ENCODE results near the gene CHAF1A. TPM values are rescaled to one million over a fixed set of nuclear protein-coding genes. Genes with fewer than 3 reads are reported as not detected.

The CHAF1A gene
- total and polyA plus RNA-seq, 12 donors, result 3.4 to 14.6 (median 8.4) TPM

GRCh38 chr19:4414144-4414799 lies 11.8 kb downstream of the CHAF1A start:
- Histone ChIP-seq H3K4me1 (replicated peaks in 1 of 2) (peaks cover 16 to 23% of the 10 kb centered on the region in 2 donors), H3K9me3 (replicated peaks in 1 of 3) (no peaks in the 10 kb centered on the region), H3K4me3 (no peak overlapping the region), H3K36me3 (replicated peaks in 1 of 2) (no peaks in the 10 kb centered on the region), H3K27me3 (no peaks in the 10 kb centered on the region), H3K27ac (peak overlapping the region in 4 of 5 donors; percentile 5 to 82 (median 72))
- peak in 5 of 7 donors; percentile 51 to 72 (median 59) for DNase-seq
- 72 to 74% (median 73%) methylated on average over 7 of the region's 7 CpGs for WGBS, 4 donors
- intact Hi-C loops (cut with DNase I), result no loop called here
- TF ChIP-seq POLR2A (IDR thresholded peaks at IDR 0.05) (no peak), CTCF (IDR thresholded peaks at IDR 0.05) (no peak)

GRCh38 chr19:4414800-4415321 lies 12.4 kb downstream of the CHAF1A start:
- H3K27ac ChIP-seq, result peak overlapping the region; percentile 5 to 82 (median 66)
- H3K4me3 ChIP-seq, result no peak overlapping the region
- TF ChIP-seq POLR2A (IDR thresholded peaks at IDR 0.05), result peak in 1 of 2 donors; percentile 31
- TF ChIP-seq CTCF (IDR thresholded peaks at IDR 0.05), result peak in 1 of 6 experiments; percentile 8
- peak in 3 of 7 donors; percentile 32 to 64 (median 53) for DNase-seq
- no peaks in the 10 kb centered on the region for H3K36me3 ChIP-seq (replicated peaks in 1 of 2)
- no peaks in the 10 kb centered on the region for H3K9me3 ChIP-seq (replicated peaks in 1 of 3)
- H3K27me3 ChIP-seq, result no peaks in the 10 kb centered on the region
- intact Hi-C loops (cut with DNase I), result no loop called here
- 23 to 32% (median 29%) methylated on average over 9 of the region's 9 CpGs for WGBS, 4 donors
- peaks cover 16 to 23% of the 10 kb centered on the region in 2 donors for H3K4me1 ChIP-seq (replicated peaks in 1 of 2)

GRCh38 chr19:4415352-4415751 lies 12.9 kb downstream of the CHAF1A start:
- Histone ChIP-seq H3K4me1 (replicated peaks in 1 of 2) (peaks cover 16 to 23% of the 10 kb centered on the region in 2 donors), H3K27ac (peak overlapping the region; percentile 5 to 82 (median 66)), H3K9me3 (replicated peaks in 1 of 3) (no peaks in the 10 kb centered on the region), H3K4me3 (no peak overlapping the region), H3K36me3 (replicated peaks in 1 of 2) (no peaks in the 10 kb centered on the region), H3K27me3 (no peaks in the 10 kb centered on the region)
- intact Hi-C loops (cut with DNase I), result no loop called here
- no peak for TF ChIP-seq POLR2A (IDR thresholded peaks at IDR 0.05)
- no peak for TF ChIP-seq CTCF (IDR thresholded peaks at IDR 0.05)
- DNase-seq, result peak in 5 of 7 donors; percentile 42 to 66 (median 48)
- WGBS, 4 donors, result 36 to 40% (median 38%) methylated on average over 6 to 10 of the region's 10 CpGs

GRCh38 chr19:4416268-4416667 lies 13.8 kb downstream of the CHAF1A start:
- no peak for TF ChIP-seq POLR2A (IDR thresholded peaks at IDR 0.05)
- TF ChIP-seq CTCF (IDR thresholded peaks at IDR 0.05), result no peak

More at GRCh38 chr19:4416268-4416667, 13.8 kb downstream of the CHAF1A start:
- Histone ChIP-seq H3K36me3 (replicated peaks in 1 of 2) (no peaks in the 10 kb centered on the region), H3K27me3 (no peaks in the 10 kb centered on the region), H3K4me3 (no peak overlapping the region), H3K27ac (peak overlapping the region in 2 of 5 donors; percentile 66 to 77), H3K9me3 (replicated peaks in 1 of 3) (no peaks in the 10 kb centered on the region), H3K4me1 (replicated peaks in 1 of 2) (peaks cover 16 to 23% of the 10 kb centered on the region in 2 donors)
- no peak for DNase-seq
- intact Hi-C loops (cut with DNase I), result no loop called here
- 91 to 95% (median 94%) methylated on average over 9 of the region's 9 CpGs for WGBS, 4 donors
